ENCODE measurements around the gene SCARF2.

DNA sequence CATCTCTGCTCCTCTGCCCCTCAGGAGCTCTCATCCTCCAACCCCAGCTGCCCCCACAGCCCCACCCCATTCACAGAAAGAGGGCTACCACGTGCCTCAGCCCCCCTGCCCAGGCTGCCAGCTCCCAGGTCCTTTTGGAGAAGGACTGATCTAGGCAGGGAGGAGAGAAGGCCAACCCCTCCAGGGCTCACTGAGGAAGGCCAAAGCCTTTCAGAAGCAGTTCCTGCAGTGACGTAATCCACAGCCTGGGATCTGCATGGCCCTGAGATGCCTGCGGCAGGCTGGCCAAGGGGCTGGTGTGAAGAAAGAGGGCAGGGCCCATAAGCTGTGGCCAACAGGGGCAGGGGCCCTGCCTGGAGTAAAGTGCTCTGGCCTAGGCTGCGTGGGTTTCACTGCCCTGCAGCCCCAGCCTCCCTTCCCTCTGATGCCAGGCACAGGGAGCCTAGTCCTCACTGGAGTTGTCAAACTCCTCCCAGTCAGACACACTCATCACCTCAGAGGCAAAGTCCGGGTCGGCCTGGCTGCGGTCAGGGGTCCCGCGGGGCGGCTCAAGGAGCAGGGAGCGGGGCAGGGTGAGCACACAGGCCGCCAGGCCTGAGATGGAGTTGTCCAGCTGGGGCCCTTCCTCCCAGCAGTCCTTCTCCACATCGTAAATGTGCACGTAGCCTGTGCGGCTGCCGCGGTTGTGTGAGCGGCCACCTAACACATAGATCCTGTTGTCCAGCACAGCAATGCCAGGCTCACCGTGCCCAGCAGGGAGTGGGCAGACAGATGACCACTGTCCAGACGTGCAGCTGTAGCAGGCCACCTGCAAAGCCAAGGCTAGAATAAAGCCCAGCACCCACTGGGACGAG, 4.2 kb upstream of the SCARF2 start:
- TF ChIP-seq EZH2 (IDR thresholded peaks at IDR 0.05; ENCODE audit: insufficient read depth, poor library complexity, severe bottlenecking) (no peak), EZH2phosphoT487 (IDR thresholded peaks at IDR 0.05; ENCODE audit: insufficient read depth, low read depth) (no peak)

All from GM23248 (cell line).